D721Med (cell line): Measurements from ENCODE around the gene PRAF2.

Source experiments
- DNase-seq: peaks from one replicate; pipeline ENCODE4 v3.0.0; 2011; ENCODE audit warnings: low spot score; ENCODE audit not compliant: insufficient read length
- FAIRE-seq: peaks from 2 replicates; lab custom pipeline; 2011; peaks lifted over from hg19 to GRCh38; lab: Jason Lieb, UNC
- TF ChIP-seq, protein P1 (sequence below): IDR thresholded peaks from 2 replicates; pipeline ENCODE4 v1.5.1; 2012; ENCODE audit warnings: mild to moderate bottlenecking, control low read depth; ENCODE audit not compliant: insufficient read depth; ENCODE audit errors: missing control alignments

PRAF2 gene

DNA sequence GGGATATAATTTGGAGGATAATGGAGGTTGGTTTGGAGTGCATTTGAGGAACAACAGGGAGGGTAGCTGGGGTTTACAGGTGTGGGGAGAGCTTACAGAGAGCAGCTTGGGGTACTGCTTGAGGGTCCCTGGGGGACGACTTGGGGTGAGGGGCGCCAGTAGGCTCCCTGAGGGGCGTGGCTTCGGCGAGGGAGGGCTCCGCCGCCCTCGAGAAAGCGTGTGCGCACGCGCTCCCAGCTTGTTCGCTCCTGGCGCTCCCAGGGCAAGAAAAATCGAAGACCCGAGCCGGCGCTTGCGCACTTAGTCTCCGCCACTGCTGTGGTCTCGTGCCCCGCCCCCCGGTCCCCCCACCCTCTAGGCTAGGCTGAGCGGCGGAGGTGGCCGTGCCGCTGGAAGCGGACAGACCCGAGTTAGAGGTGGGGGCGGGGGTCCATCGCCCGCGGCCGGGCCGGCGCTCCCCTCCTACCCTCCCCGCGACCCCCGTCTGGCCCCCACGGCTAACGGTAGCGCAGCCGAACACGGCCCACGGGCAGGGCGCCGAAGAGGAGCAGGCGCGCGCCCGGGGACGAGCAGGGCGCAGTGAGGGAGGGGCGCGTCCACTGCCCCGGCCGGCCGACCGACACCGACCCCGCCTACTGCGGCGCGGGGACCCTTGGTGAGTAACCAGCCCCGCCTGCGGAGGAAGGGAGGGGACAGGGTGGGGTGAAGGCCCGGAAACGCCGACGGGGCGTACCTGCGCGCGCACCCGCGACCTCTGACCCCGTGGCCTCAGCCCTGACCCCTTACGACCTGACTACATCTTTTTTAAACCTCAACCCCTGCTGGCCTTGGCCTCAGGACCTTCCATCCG, 20.4 kb downstream of the PRAF2 start:
- DNase-seq (peak; percentile 60), FAIRE-seq (no peak)
- TF ChIP-seq, protein P1, sequence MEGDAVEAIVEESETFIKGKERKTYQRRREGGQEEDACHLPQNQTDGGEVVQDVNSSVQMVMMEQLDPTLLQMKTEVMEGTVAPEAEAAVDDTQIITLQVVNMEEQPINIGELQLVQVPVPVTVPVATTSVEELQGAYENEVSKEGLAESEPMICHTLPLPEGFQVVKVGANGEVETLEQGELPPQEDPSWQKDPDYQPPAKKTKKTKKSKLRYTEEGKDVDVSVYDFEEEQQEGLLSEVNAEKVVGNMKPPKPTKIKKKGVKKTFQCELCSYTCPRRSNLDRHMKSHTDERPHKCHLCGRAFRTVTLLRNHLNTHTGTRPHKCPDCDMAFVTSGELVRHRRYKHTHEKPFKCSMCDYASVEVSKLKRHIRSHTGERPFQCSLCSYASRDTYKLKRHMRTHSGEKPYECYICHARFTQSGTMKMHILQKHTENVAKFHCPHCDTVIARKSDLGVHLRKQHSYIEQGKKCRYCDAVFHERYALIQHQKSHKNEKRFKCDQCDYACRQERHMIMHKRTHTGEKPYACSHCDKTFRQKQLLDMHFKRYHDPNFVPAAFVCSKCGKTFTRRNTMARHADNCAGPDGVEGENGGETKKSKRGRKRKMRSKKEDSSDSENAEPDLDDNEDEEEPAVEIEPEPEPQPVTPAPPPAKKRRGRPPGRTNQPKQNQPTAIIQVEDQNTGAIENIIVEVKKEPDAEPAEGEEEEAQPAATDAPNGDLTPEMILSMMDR: no peak

DNA sequence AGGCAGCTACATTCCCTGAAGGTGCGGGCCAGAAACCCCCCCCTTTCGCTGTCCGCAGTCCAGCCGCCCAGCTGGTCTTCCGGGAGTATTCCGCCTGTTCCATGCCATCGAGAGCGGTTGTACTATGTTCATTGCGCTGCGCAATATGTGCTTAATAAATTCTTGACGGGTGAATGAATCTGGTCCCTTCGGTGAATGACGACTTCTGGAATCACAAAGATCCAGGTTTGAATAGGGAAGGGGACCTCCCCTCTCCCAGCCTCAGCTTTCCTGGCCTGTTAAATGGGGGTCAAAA, 29.9 kb downstream of the PRAF2 start:
- FAIRE-seq (no peak), DNase-seq (no peak)
- TF ChIP-seq, protein P1: no peak

DNA sequence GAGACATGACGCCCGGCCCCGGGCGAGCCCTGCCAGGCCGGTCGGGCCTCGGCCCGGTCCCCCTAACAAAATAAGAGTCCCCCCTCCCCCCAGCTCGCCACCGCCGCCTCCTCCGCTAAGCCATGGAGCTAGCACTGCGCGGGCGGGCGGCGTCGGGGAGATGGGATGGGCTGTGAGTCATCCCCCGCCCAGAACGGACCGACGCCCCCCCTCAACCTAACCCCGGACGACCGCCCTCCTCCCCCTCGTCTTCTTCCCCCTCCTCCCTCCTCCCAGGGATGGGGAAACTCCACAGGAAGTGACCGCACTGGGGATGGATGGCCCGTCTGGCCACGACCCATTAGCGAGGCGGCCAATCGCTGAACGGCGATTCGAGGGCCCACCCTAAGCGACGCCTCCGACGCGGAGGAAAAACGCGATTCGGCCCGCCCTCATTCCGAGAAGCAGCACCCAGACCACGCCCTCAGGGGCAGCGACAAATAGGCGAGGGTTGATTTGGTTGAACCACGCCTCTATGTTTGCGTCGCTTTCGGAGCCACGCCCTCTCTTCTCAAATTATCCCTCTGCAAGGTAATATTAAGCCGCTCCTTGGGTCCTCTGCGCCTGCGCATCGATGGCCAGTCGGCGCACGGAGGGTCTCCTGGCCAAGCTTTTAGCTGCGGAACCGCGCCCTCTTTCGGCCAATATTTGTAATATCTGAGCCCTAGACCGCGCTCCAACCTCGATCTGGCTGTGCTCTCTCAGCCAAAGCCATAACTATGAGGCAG, 30.4 kb downstream of the PRAF2 start, which contains the start of gene TFE3:
Gene TFE3 (minus strand): TSS at position 138 of the 767 bp plus-strand sequence. CDS start 131 bp downstream, at position 7.
- DNase-seq (peak; percentile 55), FAIRE-seq (peak; percentile 70)
- TF ChIP-seq, protein P1: peak; percentile 47

DNA sequence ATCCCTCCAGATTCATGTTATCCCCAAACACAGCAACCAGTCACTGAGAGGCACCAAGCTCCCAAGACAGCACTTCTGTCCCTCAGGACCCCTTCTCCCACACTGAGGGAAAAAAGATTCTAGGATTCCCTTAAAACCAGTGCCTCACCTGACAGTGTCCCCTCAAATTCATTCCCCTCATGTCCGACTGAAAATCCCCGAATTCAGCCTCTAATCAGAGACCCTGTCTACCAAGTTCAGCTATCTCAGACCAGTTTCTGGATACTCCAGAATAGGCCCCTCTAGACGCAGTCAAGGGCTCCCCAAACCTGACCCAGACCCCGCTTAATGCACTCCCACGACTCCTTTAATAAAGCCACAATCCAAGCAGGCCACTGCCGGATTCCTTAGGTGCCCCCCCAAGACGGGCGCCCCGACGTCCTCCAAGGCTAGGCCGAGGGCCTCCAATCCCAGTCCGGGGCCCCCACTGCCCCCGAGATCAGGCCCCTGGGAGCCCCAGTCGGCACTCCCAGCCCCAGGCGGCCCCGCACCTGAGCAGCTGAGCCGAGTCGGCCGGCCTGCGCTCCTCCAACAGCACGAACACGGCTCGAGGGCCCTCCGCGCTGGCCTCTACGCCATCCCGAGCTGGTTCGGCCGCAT, 31.1 kb downstream of the PRAF2 start:
- DNase-seq (no peak), FAIRE-seq (no peak)
- TF ChIP-seq, protein P1: no peak

DNA sequence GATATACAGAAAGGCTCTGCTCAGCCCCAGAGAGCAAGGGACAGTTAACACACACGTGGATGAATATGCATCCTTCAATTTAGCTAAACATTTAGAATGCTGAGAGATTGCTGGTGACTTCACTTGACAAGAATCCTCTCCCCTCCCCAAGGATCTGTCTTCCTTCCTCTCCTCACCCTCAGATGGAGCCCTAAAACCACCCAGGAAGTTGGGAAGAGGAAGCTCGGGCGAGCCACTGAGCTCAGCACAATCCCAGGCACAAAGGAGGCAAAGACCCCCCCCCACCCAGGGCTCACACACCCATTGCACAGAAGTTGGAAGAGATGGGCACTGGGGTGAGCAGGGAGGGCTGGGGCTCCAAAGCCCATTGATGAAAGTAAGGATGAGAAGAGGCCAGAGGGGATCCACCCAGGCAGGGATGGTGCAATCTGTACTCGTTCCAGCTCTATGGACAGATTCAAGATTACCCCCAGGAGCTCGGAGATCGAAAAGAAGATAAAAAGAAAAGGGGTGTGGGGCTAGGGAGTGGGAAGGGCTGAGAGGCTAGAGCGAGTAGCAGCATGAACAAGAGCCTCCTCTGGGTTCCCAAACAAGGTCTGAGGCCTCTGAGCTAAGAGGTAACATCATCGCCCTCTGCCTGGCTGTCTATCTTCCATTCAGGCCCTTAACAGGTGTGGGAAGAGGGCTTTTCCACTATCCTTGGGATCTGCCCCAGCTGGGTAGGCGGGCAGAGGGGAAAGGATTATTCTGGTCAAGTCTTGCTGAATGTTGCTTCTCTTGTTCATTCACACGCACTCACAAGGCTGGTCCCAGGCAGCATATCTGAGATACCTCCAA, 31.8 kb downstream of the PRAF2 start:
- FAIRE-seq (no peak), DNase-seq (no peak)
- TF ChIP-seq, protein P1: no peak

DNA sequence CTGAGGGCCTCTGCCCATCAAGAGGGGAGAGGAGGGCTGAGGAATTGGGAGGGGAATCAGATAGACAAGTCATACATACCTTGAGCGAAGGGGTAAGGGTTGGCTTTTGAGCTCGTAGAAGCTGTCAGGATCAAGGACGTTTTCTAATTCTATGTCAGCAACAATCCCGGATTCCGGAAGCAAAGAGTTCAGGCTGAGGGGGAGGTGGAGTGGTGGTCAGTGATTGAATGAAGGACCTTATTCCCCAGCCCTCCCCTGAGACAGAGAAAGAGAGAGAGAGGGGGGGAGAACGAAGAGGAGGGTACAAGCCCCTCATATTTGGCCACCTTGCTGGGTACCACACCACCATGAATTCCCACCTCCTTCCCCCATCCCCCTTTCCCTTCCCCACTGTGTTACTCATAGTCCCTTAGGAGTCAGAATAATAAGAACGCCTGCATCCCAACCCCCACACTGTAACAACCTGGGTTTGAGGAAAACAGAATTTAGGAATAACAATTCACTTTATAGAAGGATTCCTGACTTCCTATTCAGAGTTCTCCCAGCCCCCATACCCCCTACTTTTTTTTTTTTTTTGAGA, 33.3 kb downstream of the PRAF2 start:
- FAIRE-seq: no peak
- no peak for DNase-seq
- TF ChIP-seq, protein P1: no peak
